GM19324 (cell line): ENCODE data around the gene GAS2L3.
"Not testable (repeated sequence)": the region's sequence is repeated elsewhere in the genome, so short reads cannot be mapped to it uniquely, and the experiment has no call there.

ENCODE experiments used
- ATAC-seq: cut with Tn5 transposase; IDR thresholded peaks from one replicate; pipeline ENCODE4 v1.9.1; 2021; ENCODE audit warnings: mild to moderate bottlenecking, moderate library complexity; ENCODE audit not compliant: unreplicated experiment, low FRiP score

GAS2L3 gene

GRCh38 chr12:100573292-100574186 lies at the start of gene GAS2L3:
Gene GAS2L3 (plus strand): TSS chr12:100573684. CDS start chr12:100594905, 21,221 bp downstream.
- ATAC-seq: peak; percentile 98

DNA sequence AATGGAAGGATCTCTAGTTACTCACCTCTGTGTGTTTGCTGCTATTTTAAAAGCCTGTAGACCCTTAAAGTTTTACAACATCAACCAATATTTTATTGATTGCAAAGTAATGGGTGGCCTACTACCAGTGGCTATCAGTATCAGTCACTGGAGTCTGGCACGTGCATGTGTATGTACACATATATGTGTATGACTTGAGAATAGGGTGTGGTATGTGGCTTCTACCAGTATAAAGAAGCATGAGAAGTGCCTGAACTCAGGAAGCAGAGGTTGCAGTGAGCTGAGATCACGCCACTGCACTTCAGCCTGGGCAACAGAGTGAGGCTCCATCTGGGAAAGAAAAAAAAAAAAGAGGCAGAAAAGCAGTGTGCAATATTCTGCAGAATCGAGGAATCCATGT lies 45.5 kb upstream of the GAS2L3 start:
- ATAC-seq: no peak

DNA sequence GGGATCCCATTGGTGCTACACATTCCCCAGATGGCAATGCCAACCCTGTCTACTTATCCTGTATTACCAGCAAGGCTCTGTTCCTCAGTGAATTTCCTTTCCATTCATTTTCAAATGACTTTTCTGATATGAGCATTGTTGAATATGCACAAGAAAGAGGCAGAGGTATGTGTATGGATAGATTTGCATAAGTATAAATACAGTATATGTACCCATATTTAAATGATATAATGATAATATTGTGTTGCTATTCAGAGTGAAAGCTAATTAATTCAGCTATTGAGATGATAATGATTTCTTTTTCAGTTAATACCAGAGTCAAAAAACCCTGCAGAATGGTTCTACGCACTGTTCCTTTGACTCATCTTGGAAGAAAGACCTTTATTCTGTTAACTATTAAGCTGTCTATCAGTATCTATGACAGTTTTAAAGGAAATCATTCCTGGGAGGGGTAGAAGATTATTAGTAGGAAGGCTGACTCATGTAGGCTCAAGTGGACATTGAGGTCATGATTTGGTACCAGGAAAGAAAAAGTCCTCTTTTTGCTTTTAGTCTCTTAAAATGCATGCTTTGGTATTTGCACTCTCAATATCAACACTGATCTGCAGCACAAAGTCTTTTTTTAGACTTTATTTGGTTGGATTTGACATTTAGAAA lies 44.9 kb upstream of the GAS2L3 start:
- ATAC-seq: no peak

DNA sequence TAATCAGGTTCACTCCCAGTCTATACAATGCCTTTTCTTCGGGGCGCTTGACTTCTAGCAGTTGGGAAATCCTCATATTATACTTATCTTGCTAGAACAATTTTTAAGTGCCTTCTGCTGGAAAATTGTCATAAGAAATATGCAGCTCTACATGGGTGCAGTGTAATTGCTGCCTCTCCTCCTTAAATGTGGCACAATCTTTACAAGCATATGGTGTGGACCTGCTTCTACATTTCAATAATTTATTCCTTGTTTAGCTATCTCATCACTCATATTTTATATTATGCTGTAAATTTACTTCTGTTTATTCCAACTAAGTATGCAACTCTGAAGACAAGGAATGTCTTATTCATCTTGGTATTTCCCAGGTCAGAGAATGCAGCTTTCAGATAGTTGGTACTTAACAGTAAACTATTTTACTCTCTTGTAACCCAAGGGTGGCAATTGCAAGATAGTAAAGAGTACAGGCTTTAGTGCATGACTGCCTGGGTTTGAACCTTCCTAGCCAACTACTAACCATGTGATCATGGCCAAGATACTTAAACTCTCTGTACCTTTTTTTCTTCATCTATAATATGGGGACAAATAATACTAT lies 43.6 kb upstream of the GAS2L3 start:
- no peak for ATAC-seq

- ATAC-seq: no peak
Observed at GRCh38 chr12:100533376-100533775, 40.1 kb upstream of the GAS2L3 start.

DNA sequence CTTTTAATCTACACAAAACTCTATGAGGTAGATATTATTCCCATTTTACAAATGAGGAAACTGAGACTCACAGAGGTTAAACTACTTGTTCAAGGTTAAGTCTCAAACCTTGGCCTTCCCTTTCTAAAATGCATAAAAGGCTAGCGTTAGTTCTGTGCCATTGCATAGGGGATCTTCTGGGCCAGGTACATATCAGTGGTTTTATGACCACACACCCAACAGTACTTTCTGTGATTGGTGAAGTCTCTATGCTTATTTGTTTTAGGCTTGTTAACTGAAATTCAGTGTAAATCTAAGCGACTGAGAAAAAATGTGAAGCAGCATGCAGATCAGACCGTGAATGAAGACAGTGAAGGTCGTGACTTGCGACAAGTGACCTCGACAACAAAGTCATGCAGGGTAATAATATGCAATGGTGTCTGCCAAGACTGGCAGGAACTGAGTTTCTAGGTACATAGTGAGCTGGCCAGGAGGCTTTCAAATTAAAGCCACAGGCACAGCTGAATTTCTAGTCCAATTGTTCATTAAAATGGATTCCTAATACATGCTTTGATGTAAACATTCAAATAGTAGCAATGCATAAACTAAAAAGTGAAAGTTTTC lies 38.8 kb upstream of the GAS2L3 start:
- ATAC-seq: no peak

- no peak for ATAC-seq
Observed at GRCh38 chr12:100539202-100539601, 34.3 kb upstream of the GAS2L3 start.

DNA sequence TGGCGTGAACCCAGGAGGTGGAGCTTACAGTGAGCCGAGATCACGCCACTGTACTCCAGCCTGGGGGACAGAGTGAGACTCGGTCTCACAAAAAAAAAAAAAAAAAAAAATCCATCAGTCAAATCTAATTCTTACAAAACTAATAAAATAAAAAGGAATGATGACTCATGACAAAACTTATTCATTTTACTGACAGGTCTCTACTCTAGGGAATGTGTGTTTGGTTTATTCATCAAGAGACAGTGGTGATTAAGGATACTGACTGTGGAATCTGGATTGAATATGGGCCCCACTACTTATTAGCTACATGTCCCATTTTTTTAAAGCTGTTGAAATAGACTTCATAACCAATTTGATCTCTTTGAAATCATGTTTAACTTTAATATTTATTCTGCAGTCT lies 29.3 kb upstream of the GAS2L3 start:
- no peak for ATAC-seq

DNA sequence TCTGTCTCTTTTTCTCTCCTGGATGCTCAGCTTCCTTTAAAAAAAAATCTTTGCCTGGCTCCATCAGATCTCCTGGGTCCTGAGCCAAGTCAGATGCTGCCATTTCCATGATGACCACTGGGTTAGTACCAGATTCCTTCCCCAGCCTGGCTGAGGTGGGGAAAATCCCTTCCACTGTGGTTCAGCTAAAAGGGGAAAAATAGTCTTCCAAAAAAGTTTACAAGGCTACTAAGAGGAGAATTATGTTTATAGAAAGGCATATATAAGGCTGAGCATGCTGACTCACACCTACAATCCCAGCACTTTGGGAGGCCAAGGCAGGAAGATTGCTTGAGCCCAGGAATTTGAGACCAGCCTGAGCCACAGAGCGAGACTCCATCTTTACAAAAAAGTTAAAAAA lies 28.4 kb upstream of the GAS2L3 start:
- no peak for ATAC-seq

- no peak for ATAC-seq
Observed at GRCh38 chr12:100553936-100554335, 19.5 kb upstream of the GAS2L3 start.

DNA sequence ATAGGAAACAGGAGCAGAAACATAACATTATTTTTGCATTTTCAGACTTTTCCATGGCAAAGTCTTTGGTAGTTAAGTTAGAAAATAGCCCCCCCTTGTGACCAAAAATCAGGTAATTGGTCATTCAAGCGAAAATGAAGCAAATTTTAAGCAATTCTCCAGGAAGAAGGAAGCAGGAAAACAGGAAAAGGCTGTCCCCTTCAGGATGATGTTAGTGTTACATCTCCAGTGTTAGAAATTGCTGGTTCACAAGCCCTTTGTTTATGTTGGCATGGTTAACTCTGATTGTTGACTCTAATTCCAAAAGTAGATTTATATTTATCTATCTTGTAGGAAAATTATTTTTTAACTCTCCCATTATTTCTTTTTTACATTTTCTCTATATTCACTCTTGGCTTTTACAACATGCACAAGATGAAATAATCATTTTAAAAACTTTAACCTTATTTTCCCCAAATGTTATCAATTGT lies 18.8 kb upstream of the GAS2L3 start:
- ATAC-seq: no peak

DNA sequence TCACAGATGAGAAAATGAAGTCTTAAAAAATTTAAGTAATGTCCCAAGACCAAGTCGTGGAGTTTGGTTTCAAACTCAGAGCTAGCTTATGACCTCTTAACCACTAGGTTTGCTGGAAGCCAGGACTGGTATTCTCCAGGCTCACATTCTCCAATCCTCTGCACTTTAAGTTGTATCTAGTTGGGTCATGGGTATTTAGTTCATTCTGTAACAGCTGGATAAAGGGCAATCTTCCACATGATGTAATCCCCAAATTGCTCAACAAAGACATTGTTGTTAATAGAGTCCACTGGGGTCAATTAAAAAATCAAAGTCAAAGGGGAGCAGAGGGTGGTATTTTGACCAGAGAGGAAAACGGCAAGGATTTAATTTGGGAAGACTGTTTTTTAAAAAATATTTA lies 17.8 kb upstream of the GAS2L3 start:
- no peak for ATAC-seq

DNA sequence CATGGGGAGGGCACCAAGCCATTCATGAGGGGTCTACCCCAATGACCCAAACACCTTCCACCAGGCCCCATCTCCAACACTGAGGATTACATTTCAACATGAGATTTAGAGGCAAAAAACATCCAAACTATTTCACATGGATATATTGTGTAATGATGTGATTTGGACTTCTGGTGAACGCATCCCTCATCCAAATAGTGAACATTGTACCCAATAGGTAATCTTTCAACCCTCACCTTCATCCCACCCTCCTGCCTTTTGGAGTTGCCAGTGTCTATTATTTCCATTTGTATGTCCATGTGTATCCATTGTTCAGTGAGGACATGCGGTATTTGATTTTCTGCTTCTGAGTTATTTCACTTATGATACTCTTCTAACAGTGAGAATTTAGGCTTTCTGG lies 16.1 kb upstream of the GAS2L3 start:
- no peak for ATAC-seq

GRCh38 chr12:100559261-100559660 lies 14.2 kb upstream of the GAS2L3 start:
- ATAC-seq: not testable (repeated sequence)

GRCh38 chr12:100564090-100564489 lies 9.4 kb upstream of the GAS2L3 start:
- no peak for ATAC-seq

DNA sequence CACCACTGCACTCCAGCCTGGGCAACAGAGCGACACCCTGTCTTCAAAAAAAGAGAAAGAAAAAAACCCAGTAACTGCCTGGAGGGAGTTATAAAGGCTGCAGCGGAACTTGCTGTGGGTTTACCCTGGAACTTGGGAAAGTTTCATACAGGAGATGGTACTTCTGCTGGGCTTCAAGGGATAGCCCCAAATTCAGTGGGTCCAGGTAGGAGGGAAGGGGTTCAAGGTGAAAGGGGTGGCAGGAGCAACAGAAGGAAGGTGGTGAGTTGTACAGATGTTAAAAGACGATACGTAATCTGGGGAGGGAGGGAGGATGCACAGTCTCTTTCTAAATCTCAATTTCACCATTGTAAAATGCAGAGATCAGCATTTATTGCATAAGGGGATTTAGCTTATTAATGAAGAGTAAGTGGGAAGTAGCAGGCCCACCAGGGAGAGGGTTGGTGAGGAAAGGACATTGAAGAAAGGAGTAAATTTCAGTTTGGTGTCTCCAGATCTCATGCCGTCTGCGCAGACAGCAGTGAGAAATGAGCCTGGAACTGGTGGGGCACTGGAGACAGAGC lies 8.5 kb upstream of the GAS2L3 start:
- ATAC-seq: no peak

DNA sequence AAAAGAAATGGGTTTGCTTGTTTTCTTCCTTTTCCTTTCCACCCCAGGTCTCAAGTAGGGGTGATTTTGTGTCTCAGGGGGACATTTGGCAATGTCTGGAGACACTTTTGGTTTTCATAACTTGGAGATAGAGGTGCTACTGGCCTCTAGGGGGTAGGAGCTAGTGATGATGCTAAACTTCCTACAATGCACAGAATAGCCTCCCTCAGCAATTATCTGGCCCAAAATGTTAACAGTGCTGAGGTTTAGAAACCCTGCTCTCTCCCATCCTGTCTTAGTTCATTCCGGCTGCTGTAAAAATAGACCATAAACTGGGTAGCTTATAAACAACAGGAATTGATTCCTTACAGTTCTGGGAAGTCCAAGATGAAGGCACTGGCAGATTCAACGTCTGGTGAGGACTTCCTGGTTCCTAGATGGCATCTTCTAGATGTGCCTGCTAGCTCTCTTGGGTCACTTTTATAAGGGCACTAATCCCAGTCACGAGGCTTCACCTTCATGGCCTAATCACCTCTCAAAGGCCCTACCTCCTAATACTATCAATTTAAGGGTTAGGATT lies 7.4 kb upstream of the GAS2L3 start:
- ATAC-seq: no peak

DNA sequence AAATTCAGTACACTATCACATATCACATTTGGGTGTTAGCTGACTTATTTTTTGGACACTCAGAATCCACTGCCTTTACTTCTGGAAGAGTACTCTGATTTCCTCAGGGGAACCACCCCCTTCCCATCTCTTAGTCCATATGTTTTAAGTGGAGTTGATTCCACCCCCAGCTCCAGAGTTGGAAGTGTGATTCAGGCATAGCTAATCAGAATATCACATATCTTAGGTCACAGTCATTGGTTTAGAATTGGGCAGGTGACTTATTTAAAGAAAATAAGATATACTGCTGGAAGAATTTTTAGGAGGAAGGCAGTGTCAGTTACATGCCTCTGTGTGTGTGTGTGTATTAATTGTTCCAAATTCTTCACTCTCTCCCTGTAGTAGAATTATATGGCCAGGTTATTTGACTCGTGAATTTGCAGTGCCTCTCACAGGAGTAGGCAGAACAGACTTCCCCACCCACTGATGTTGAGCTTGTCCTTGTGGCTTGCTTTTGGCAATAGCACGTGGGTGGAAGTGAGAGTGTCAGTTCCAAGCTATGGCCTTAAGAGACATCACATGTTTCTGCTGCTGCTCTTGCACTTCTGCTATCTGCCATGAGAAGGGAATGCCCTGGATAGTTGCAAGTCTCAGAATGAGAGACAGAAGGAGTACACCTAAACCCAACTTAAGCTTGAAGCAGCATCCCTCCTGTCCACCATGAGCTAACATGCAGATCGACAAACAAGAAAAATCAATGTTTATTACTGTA lies 6.4 kb upstream of the GAS2L3 start:
- peak; percentile 96 for ATAC-seq

DNA sequence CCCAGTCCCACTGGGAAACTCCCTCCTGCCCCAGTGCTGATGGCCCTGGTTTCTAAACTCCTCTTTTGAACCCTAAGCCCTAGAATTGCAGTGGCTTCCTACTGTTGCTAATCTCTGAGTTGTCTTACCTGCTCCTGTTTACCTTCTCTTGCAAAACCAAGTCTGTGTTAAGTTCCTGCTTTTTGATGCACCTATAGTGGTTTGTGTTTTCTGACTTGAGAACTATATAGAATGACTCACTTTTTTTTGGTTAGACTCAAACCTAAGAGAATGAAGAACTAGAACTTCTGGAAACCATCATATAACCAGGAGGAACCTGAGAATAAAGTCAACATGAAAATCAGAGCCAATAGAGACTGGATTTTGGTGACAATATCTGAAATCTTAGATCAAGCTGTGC lies 5.5 kb upstream of the GAS2L3 start:
- ATAC-seq: no peak

- no peak for ATAC-seq
Observed at GRCh38 chr12:100572184-100572583, 1.3 kb upstream of the GAS2L3 start.
